Ramos (cell line): ENCODE measurements around the gene LRGUK.

Experiments
- in situ Hi-C: fragments of 300-500 bp; cut with MboI; formaldehyde crosslinking; loops from one replicate; pipeline ENCODE4 v1.14.3; 2022; ENCODE audit warnings: low sequenced_read_pairs; ENCODE audit not compliant: unreplicated experiment

LRGUK gene

DNA sequence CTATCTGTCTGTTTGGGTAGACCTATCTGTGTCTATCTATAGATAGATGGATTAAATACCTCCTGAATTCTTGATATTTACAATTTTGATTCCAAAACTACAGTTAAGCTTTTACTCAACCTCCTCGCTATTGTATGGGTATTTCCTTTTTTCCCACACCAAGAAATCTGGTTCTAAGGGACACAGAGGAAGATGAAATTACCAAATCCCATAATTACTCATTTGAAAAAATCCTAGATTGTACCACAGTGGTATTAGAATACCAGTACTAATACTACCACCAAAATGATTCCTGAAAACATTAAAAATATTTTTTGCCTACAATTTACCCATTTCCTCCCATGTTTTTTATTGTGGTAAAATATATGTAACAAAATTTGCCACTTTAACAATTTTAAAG is 53.2 kb downstream of the LRGUK start:
- in situ Hi-C loops = no loop called here

DNA sequence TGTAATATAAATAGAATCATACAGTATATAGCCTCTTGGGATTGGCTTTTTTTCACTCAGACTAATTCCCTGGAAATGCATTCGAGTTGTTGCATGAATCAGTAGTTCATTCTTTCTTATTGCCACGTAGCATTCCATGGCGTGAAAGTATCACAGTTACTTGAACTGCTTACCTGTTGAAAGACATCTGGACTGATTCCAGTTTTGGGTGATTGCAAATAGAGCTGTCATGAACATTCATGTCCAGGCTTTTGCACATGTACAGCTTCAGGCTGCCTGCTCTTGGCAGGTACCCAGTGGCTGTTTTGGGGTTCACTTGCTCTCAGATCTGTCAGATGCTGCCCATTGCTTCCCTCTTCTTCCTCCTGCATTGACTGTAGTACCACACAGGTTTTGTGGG is 54.9 kb downstream of the LRGUK start:
- in situ Hi-C loops = no loop called here

DNA sequence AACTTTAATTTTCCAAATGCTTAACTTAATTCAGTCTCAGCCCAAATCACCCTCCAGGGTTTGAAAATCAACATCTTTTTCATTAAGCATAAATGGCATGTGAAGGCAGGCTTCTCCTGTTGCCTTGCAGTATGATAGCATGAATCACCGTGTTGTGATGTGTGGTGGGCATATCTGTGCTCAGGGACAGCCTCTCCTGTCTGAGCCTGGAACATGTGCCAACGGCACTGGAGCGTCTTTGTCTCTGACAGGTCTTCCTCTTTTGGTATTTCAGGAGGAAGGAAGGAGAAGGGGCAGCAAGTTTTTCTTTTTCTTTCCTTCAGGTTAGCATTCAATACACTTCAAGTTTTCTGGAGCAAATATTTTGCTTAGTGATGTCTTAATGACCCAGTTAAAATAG is 57.6 kb downstream of the LRGUK start:
- in situ Hi-C loops = no loop called here

DNA sequence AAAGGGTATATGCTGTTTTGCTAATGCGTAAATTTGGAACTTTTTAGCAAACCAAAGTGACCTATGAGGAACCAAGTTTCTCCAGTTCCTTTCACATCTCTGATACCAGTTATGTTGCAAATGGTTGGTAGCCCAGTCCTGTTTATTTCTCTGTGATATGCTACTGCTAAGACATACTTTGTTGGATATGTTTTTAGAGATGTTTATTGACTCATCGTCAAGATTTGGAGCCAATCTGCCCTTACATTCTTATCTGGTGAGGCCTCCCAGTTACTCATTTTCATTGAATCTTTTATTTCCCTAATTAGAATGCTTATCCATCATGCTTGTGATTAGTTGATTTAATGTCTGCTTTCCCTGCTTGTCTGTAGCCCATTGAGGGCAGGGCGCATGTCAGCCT is 58.9 kb downstream of the LRGUK start:
- in situ Hi-C loops = no loop called here

DNA sequence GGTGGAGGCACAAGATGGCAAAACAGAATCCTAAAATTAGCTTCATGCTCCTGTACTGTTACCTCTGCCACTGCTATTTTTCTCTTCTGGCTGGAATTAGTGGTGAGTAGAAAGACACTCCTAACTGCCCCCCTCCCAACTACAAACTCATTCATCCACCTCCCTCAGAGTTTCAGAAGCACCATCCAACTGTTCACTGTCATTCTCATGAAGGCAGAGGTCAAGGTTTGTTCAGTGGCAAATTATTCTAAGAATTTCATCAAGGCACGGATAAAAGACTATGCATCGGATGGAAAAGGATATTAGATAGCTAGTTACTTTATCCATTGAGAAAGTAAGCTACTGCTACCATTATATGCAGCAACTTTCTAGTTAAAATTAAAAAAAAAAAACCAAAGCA is 59.7 kb downstream of the LRGUK start:
- in situ Hi-C loops = no loop called here

DNA sequence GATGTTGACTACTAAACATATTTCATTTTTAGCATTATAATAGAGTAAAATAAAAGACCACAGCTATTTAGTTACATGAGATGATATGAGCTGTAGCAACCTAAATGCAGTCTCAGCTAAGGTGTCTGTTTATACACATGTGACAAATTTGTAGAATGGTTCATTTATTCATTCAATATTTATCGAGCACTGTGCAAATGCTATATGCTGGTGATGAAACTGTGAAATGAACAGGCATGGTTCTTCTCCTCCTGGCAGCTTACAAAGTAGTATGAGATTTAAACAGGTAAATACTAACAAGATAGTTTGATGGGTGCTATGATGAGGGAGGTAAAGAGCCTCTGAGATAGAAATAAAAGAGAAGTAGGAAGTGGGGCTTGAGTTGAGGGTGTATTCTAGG is 60.8 kb downstream of the LRGUK start:
- in situ Hi-C loops = no loop called here

DNA sequence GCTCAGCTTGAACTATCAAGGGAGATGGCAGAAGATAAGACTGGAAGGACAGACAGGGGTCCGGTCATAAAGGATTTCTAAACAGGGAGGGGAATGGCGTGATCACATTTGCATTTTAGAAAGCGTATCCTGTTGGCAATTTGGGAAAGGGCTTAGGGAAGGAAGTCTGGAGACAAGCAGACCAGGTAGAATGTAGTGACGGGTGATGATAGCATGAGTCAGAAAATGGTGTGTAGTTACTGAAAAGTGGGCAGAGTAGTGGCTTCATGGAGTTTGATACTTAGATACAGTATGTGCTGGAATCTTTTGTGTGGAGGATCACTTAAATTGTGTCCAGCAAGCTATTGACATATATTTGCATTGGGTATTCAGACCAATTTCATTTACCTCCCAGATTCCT is 61.2 kb downstream of the LRGUK start:
- in situ Hi-C loops = no loop called here

DNA sequence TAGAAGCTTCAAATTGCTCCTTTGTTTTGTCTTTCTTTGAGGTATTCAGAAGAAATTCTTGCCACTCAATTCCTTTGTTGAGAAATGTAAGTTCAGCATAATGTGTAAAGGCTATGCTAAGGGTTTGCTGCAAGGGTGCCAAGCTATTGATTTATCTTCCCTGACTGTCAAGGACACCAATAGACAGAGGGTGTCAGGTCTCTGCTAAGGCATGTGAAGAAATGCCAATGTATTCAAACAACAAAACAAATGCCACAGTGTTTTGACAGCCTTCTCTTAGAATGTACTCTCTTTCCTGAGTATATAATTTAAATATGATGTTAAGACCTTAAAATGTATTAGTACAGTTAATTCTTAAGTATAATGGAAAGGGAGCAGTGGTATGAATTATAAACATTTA is 62.4 kb downstream of the LRGUK start:
- in situ Hi-C loops = no loop called here

DNA sequence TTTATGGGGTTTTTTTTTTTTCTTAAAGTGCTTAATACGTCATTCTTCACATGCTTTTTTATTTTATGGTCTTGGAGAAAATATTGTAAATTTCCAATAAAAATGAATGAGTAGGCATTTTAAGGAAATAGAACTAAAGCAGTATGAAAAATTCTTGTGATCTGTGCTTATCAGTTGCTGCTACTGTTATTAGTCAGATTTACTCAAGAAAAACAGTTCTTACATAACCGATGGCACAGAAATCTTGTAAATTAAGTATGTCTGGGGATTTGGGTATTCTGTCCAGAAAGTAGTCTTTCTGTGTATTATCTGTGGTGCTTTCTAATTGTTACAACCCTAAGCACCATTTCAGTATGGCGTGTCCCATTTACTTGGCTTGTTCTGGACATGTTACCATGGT is 64.7 kb downstream of the LRGUK start:
- in situ Hi-C loops = no loop called here

DNA sequence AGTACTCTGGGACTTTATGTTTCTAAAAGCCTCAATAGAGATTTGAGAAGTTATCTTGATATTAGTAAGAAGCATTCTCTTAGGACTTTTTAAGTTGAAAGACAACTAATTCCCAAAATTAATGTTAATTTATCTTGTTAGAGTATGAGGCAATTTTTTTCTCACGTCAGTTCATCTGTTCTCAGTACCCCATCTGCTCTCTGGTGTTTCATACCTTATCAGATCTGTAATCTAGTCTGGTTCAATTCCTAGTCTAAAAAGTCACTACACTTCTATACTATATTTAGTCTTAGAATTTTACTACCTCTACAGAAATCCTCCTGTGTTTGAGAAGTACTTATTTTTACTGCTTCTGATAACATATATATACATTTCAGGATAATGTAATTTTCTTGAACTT is 66.1 kb downstream of the LRGUK start:
- in situ Hi-C loops = no loop called here

DNA sequence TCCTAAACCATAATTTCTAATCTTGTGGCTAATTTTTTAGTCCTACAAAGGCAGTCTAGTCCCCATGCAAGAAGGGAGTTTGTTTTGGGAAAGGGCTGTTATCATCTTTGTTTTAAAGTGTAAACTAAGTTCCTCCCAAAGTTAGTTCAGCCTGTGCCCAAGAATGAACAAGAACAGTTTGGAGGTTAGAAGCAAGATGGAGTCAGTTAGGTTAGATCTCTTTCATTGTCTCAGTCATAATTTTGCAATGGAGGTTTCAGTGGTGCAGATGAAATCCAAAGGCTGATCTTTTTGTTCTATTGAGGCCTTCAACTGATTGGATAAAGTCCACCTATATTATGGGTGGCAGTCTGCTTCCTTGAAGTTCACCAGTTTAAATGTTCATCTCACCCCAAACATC is 68.1 kb downstream of the LRGUK start:
- in situ Hi-C loops = no loop called here

DNA sequence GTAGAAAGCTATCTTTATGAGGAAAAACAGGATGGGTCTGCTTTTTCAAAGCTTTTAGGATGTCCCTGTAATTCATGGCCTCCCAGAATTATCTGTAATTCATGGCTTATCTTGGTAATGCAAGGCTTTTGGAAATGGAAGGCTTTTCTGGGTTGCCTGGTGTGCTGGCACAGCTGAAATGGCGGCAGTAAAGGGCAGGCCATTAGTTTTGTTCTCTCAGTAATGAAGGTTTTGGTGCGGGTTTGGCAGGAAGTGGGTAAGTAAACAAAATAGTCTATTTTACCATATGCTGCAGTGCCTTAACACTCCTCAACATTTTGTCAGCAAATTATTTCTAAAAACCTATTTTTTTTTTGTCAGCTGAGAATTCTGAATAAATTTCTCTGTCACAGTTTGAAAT is 69.3 kb downstream of the LRGUK start:
- in situ Hi-C loops = no loop called here

DNA sequence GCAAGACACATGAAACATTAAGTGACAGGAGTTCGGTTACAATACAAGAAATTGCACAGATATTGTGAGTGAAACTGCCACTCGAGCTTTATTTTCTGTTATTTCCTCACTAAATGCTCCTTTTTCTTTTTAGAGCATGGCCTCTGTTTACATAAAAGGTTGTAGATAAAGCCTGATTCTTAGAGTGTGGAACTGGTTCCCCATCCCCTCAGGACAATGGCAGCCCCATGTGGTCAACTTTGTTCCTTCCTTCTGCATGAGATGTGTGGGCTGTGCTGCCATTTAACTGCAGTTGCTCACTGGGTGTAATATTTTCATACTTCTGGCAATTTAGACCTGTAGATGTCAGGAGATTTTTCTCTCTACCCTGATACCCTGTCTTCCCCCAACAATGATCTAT is 70.2 kb downstream of the LRGUK start:
- in situ Hi-C loops = no loop called here

DNA sequence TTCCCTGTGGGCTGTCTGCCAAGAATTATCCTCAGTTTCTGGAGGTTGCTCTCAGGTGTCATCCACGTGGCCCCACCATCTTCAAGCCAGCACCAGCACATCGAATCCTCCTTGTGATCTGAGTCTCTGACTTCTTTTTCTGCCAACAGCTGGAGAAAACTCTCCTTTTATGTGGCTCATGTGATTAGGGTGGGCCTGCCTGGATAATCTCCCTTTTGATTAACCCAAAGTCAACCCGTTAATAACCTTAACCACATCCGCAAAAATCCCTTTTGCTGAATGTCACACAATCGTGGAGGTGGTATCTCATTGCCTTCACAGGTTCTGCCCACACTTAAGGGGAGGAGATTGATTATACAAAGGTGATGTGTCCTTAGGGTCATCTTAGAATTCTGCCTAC is 73.8 kb downstream of the LRGUK start:
- in situ Hi-C loops = no loop called here

DNA sequence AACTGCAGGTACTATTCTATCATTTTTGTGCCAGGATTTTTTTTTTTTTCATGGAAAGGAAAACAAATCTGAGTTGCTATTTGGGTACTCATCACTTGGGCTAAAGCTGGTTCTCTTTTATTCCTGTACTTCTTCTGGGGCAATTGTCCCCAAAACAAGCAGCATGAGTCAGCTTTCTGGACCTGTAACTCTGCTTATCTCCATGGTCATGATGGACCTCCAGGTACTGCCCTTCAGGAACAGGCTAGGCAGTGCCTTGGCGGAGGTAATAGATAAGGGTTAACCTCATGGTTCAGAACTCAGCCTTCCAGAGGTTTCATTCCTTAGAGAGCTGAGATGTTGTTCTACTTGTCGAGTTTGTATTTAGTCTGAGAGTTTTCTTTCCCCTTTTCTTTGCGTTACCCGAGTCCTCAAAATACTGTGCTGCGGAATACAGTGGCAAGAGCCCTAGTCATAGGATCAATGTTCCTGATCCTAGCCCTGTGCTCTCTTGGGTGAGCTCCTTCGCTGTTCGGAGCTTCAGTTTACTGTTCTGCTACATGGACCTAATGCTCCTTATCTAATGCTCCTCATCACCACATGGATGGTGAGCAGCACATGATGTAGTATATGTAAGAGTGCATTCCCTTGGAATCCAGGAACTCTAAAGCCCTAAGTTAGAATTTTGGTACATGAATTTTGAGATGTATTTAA is 74.6 kb downstream of the LRGUK start:
- in situ Hi-C loops = no loop called here

DNA sequence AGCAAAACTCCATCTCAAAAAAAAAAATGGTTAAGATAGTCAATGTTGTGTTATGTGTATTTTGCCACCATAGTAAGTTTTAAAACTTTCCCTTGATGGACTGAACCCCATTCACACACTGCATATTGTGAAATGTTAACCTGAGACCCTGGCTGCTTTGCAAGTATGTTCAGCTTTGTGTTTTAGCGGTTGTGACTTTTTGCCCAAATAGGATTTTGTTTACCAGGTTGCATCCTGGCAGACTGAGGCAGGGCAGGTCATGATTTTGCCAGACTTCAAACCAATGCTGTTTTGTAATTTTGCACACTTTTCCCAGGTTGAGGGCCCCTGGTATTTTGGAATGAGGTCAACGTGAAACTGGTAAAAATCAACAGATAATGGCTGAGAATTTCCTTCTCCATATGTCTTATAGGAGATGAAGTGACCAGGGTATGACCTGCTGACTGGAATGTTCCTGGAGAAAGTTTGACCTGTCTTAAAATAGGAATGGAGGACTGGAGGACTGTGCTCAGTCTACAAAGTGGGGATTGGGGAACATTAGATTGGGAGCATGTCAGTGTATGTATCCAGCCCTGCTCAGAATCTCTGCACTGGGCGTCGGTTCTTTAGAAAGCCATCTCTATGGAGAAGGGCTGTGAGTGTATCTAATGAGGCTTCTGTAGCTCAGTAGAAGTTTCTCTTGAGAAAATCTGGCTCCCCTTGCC is 76.2 kb downstream of the LRGUK start:
- in situ Hi-C loops = no loop called here

DNA sequence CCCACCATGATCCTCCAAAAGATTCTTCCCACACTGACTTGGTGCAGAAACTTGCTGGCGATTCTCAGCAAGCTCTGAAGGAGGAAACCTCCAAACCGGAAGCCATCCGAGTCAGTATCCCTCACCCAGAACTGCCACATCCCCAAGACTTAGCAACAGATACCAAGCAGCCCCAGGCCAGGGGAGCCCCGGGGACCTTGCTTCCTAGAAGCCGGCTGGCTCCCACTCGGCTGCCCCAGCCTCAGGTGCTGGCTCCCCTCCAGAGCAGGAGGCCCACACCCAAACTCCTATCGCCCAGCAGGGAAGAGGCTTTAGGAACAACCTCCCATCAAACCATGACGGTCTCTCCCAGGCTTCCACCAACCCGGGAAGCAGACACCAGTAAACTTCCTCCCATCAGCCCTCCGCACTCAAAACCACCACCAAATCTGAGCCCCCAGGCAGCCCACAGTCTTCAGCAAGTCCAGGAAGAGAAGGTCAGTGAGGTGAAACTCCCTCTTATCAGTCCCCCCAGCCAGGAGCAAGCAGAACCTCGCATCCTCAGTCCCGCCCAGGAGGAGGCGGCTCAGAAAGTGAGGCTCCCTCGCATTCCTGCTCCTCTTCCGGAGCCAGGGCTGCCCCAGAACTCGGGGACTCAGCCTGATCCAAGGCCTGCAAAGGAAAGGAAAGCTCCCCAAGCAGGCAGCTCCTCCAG is 82.3 kb downstream of the LRGUK start:
- in situ Hi-C loops = no loop called here

DNA sequence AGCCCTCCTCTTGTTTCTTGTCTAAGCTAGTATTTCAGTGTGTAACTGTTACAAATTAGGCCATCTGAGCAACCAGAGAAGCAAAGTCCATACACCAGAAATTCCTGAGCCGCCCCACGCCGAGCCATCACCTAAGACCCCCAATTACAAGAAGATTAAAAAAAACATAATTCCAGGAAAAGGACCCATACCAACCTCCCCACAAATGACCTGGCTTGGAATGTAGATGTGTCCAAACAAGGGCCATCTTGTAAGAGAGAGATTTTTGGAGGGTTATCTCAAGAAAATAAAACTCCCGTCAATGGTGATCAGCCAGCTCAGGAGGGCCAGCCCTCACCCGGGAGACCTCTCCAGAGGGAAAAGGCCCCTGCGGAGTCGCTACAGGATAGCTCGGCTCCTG is 83.1 kb downstream of the LRGUK start:
- in situ Hi-C loops = no loop called here

DNA sequence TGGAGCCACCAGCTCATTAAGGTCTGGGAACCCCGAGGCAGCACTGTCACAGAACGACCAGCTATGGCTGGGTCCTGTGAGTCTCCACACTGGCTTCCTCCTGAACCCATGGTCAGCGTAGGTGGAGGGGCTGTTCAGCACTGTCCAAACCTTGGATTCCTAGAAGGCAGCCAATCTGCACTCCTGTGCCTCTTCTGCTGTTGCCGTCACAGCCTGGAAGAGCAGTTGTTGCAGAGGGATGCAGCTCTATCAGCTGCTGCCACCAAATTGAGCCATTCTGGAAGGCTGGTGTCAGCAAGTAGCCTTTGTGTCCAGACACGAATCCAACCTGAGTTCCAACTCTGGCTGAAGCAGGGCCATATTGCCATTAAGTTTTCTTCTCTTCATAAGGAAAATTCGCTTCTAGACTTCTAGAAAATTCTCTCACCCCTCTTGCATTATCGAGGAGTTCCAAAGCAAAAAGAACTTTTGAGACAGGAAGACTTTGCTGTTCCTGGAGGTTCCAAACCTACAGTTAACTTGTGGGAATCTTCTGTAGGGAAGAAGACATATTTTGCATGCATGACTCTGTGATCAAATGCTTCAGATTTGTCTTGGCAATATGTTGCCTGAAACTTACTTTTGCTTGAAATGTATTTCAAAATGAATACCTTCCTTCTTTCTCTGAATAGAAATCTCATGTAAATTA is 84.0 kb downstream of the LRGUK start:
- in situ Hi-C loops = no loop called here

DNA sequence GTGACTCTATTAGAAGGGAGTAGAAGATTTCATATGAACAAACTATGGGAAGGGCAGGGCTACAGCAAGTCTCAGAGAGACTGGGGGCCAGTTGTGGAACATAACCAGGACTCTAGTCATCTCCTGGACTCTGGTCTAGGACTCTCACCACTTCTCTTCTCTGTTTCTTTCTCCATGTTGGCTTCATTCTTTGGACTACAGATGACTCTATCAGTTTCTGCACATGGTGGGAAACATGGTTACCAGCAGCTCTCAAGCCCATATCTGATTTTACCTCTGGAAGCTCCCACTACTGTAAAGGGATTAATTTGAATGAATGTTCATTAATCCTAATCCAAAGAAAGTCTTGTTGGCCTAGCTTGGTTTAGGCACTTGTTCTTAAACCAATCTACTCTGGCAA is 84.7 kb downstream of the LRGUK start:
- in situ Hi-C loops = no loop called here
